GM18858 (cell line): ENCODE data around the gene MCEMP1.

Experiments
- ATAC-seq: cut with Tn5 transposase; IDR thresholded peaks from one replicate; pipeline ENCODE4 v1.9.1; 2021; ENCODE audit not compliant: unreplicated experiment

Gene MCEMP1, protein sequence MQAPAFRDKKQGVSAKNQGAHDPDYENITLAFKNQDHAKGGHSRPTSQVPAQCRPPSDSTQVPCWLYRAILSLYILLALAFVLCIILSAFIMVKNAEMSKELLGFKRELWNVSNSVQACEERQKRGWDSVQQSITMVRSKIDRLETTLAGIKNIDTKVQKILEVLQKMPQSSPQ

GRCh38 chr19:7676854-7677253 is at the start of gene MCEMP1:
Gene MCEMP1, plus strand, starts transcription at chr19:7677090. Its CDS starts 31 bp downstream, at chr19:7677121.
- ATAC-seq = no peak

DNA sequence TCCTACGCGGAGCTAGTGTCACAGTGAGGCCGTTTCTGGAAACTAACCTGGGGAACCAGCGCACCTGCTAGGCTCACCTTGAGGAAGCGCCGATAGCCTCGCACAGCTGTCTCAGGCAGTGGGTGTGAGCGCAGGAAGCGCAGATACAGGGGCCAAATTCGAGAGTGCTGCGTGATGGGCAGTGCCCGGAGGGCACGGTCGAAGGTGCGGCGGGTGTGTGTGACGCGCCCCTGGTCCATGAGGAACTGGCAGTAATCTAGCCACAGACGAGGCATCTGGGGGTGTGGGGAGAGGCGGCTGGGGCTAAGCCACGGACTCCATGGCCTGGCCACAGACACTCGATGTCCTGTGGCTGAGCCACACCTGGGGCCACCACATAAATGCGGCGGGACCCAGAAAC is 49.7 kb upstream of the MCEMP1 start:
- ATAC-seq = no peak

GRCh38 chr19:7628589-7629311 is 48.1 kb upstream of the MCEMP1 start:
- no peak for ATAC-seq

DNA sequence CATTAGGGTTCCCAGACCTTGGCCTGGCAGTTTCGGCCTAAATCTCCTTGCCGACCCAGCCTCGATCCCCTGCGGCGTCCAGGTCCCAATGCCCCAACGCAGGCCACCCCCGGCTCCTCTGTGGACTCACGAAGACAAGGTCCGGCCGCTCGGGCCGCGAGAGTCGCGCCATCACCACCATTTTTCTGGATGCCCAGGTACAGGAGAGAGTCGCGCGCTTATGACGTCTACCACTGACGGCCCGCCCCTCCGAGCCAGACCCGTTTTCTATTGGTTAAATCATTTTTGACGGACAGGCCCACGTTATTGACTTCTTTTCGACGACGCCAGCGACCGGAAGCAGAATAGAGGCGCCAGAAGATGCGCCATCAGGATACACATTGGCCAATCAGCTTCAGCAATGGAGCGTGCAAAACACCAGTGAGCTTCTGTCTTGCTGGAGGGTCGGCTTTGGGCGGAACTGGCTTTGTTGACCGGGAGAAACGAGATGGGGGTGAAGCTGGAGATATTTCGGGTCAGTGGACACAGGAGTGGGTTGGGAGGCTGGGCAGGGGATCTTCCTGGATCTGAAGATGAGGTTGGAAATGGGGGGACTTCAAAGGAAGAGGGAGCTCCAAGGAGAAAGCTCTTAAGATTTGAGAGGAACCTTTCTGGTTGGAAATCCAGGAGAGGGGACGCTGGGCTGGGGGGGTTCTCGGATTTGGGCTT is 47.4 kb upstream of the MCEMP1 start, which contains the start of the genes PET100 and XAB2:
Gene PET100, plus strand, starts transcription at position 447 of the 708 bp plus-strand sequence. Its CDS starts 41 bp downstream, at position 488.
Gene XAB2, minus strand, starts transcription at position 199 of the 708 bp plus-strand sequence. Its CDS starts 18 bp downstream, at position 181.
- ATAC-seq = peak; percentile 82

DNA sequence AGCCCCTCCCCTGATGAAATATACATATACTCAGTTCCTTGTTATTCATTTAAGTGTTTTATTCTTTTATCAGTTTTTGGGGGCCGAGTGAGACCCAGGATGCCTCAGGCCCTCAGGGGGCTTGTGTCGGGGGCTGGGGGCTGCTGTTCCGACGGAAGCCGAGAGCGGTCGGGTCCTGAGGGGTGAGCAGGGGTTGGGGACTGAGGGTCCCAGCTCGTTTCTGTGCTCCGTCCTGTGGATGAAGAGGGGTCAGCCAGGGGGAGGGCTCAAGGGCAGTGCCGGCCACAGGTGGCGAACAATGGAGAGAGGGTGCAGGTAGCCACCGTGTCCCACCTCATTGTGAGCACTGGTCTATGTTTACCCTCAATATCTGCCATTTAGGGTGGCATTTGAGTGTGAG is 45.3 kb upstream of the MCEMP1 start:
- no peak for ATAC-seq

DNA sequence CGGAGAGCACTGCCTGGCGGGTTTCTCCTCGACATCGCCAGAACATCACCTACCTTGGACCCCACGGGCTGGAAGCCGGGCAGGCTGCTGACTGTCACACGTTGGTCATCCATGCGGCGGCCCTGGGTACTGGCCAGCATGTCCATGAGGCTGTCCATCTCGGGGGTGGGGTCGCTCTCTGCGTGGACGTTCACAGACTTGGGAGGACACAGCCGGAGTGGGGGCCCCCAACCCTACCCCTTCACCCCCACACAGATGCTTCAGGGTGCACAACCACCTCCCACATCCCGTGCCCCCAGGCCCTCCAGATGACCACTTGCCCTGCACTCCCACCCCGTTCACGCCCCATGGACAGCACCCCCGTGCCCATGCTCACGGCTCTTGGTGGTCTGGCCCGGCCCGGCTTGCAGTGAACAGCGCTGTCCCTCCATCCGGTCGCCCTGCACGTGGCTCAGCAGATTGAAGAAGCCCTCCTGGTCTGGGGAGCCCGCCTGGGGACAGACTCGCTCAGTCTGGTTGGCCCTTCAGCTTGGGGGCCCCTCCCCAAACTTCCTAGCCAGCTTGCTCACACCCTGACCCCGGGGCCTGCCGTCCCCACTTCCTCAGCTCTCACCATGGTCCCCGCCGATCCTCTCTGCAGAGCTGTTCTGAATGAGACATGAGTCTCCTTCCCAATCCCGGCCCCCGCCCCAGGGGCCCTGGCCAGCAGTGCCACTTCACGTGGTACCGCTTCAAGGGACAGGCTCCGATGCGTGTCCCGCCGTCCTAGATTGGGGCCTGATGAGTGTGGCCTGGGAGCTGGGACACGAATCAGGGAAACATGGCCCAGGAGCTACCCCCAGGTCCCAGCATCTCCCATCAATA is 44.3 kb upstream of the MCEMP1 start:
- ATAC-seq = no peak

GRCh38 chr19:7633698-7634097 is 43.2 kb upstream of the MCEMP1 start, which contains the start of gene PCP2:
Gene PCP2, minus strand, starts transcription at chr19:7633719. Its CDS starts 262 bp downstream, at chr19:7633457.
- ATAC-seq = no peak

GRCh38 chr19:7635670-7636069 is 41.2 kb upstream of the MCEMP1 start:
- ATAC-seq = no peak

DNA sequence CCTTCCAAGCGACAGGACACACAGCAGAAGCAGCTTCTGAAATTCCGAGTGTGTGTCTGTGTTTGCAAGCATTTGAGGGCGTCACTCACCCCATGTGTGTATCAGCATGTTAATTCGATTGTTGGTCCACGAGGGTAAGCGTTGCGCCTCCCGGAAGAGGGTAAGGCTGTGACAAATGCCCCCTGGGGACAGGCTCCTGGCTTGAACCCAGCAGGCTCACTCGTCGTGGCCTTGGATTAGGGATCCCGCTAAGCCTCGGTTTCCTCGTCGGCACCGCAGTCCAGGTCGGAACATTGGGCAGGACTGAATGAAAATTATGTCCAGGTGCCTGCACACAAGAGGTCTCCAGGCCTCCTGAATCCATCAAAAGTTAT is 40.6 kb upstream of the MCEMP1 start:
- ATAC-seq = no peak

DNA sequence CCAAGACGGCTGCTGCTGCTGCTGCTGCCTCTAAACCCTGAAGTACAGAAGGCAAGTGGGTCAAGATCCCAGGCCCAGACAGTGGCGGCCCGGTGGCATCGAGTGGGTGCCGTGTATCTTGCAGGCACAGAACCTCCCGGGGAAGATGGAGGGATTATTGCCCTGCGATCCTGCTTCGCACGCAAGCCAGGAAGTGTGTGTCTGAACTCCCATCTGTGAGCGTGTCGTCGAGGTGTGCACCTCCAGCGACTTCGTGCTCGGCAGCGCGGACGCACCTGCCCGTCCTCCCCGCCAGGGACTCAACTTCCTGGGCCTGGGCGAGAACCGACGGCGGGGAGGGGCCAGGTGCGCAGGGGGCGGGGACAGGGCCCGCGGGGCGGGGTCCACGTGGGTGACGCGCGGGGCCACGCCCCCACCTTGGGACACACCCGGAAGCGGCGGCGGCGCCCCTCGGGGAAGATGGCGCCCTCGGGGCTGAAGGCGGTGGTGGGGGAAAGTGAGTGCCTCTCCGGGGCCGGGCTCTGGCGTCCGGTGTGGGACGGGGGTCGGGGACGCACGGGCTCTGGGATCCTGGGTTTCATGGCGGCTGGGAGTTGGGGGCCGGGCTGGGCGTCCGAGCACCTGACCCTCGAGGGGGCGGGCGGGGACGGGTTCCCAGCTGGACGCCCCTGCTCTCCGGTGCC is 40.1 kb upstream of the MCEMP1 start, which contains the start of gene STXBP2:
Gene STXBP2, plus strand, starts transcription at position 420 of the 683 bp plus-strand sequence. Its CDS starts 40 bp downstream, at position 460.
- no peak for ATAC-seq

GRCh38 chr19:7637374-7638256 is 39.3 kb upstream of the MCEMP1 start:
- ATAC-seq = no peak

DNA sequence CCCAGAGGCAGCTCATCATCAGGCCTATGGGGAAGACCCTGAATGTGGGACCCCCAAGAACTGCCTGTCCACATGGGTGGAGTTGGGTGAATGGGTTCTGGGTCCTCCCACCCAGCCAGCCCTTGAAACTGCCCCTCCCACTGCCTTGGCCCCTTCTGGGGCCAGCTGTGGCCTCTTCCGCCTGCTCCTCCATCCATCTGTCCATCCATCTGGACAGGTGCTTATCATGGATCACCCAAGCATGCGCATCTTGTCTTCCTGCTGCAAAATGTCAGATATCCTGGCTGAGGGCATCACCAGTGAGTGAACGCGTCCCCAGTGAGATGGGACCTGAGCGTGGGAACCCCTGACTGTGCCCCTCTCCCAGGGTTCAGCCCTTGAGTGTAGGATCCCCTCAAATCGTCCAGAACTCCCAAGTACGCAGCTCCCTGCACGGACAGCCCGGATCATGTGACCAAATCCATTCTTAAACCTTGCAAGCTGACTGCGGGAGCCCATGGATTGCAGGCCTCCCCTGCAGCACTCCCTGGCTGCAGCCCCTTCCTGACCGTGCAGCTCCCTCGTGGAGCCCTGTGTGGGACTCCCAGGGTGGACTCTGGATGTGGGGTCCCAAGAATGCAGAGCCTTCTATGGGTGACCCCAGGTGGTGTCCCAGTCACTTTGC is 38.0 kb upstream of the MCEMP1 start:
- ATAC-seq = no peak

DNA sequence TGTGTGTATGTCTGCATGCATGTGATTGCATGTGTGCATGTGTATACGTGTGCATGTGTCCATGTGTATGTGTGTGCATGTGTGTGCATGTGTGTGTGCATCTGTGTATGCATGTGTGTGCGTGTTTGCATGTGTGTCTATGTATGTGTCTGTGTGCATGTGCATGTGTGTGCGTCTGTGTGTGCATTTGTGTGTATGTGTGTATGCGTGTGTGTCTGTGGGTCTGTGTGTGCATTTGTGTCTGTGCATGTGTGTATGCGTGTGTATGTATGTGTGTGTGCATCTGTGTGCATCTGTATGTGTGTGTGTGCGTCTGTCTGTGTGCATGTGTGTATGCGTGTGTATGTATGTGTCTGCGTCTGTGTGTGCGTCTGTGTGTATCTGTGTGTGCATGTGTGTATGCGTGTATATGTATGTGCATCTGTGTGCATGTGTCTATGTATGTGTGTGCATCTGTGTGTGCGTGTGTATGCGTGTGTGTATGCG is 37.0 kb upstream of the MCEMP1 start:
- ATAC-seq = no peak

- no peak for ATAC-seq
Measured at GRCh38 chr19:7640803-7641202, 36.1 kb upstream of the MCEMP1 start.

- no peak for ATAC-seq
Measured at GRCh38 chr19:7641290-7642276, 35.3 kb upstream of the MCEMP1 start.

DNA sequence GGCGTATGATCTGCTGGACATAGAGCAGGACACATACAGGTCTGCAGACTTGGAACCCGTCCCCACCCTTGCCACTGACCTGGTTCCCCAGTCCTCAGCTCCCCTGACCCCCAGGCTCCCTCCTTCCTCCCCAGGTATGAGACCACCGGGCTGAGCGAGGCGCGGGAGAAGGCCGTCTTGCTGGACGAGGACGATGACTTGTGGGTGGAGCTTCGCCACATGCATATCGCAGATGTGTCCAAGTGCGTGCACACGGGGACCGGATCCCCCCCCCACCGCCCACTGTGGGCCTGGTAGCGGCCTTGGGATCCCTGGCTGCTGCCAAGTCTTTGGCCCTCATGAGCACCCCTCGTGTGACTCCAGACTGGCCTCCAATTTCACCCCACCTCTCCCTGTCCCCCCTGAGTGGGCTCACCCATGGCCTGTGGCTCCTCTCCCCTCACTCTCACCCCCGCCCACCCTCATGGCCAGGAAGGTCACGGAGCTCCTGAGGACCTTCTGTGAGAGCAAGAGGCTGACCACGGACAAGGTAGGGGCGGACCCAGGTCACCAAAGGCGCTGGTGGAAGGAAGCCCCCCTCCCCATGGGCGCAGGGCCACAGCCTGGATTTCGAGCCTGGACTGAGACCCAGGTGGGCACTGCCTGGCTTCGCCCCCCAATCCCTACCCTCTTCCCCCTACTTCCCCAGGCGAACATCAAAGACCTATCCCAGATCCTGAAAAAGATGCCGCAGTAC is 34.4 kb upstream of the MCEMP1 start:
- no peak for ATAC-seq

- no peak for ATAC-seq
Measured at GRCh38 chr19:7643031-7643415, 33.9 kb upstream of the MCEMP1 start.
